Adrenal gland (tissue), 12 donors: ENCODE data around the gene CASP2. TPM values are rescaled to one million over a fixed set of nuclear protein-coding genes. Genes with fewer than 3 reads are reported as not detected.

ENCODE experiments used
- DNase-seq, 7 donors: peaks; one replicate each; pipeline ENCODE4 v3.0.0-alpha.2; 2019 to 2020
- H3K27ac ChIP-seq, 5 donors: fragments of 200-600 bp; sonication (generic) in 4 of 5; 1 replicate in 3 of 5; 2 replicates in 2 of 5; pipeline versions ENCODE4 v1.5.1 to v1.8.0; 2016 to 2020; ENCODE audit warnings: mild to moderate bottlenecking in 1 of 5
- H3K27me3 ChIP-seq: fragments of 200-600 bp; 2 replicates; pipeline ENCODE4 v1.8.0; 2021
- H3K36me3 ChIP-seq, 2 donors: fragments of 200-600 bp; replicated peaks in 1 of 2; 1 replicate in 1 of 2; 2 replicates in 1 of 2; pipeline versions ENCODE4 v1.5.1 to v1.8.0; 2018 to 2022
- H3K4me1 ChIP-seq, 2 donors: fragments of 200-600 bp; replicated peaks in 1 of 2; 1 replicate in 1 of 2; 2 replicates in 1 of 2; pipeline versions ENCODE4 v1.5.1 to v1.8.0; 2018 to 2021
- H3K4me3 ChIP-seq, 4 donors: fragments of 200-600 bp; sonication (generic) in 3 of 4; one replicate each; pipeline ENCODE4 v1.5.1; 2016 to 2018
- H3K9me3 ChIP-seq, 3 donors: fragments of 200-600 bp; sonication (generic) in 1 of 3; replicated peaks in 1 of 3; 1 replicate in 2 of 3; 2 replicates in 1 of 3; pipeline versions ENCODE4 v1.5.1 to v1.8.0; 2016 to 2021
- POLR2A ChIP-seq, 2 donors: fragments of 450-650 bp; IDR thresholded peaks; one replicate each; pipeline ENCODE4 v1.6.1; 2017; ENCODE audit warnings: antibody characterized with exemption in 2 of 2, mild to moderate bottlenecking in 2 of 2, moderate library complexity in 1 of 2
- WGBS, 4 donors: extraction: QIAGEN DNeasy Blood & Tissue Kit in 2 of 4; methylation state at CpG; one replicate each; pipeline versions ENCODE4 v1.1.5 to v1.1.7; 2013 to 2017; 5-methylcytosine and 5-hydroxymethylcytosine counted together
- intact Hi-C, 2 donors: fragments of 100-400 bp; cut with DNase I; formaldehyde crosslinking; loops; one replicate each; pipeline versions ENCODE4 v1.14.1 to v1.15.0; 2022 to 2023
- polyA plus RNA-seq, 3 donors: library from polyadenylated mRNA; stranded (reverse); fragments of 200-250 nt in 2 of 3; fragments of 350-450 nt in 1 of 3; fragmentation: Illumina TruSeq in 1 of 3; extraction: RNeasy Lipid Tissue Mini Kit (QIAGEN cat#74804) in 1 of 3; gene quantifications; one replicate each; pipeline ENCODE4 v1.2.3, GENCODE V29; 2013 to 2014
- small RNA-seq, 2 donors: library from RNA; depleted of rRNA; stranded (forward); fragments of <200 nt; gene quantifications; one replicate each; pipeline ENCODE3, GENCODE V24; 2016
- total RNA-seq, 9 donors: library from RNA; depleted of rRNA in 4 of 9; stranded (reverse); fragments of >200 nt in 4 of 9; fragments of 120-200 nt in 1 of 9; fragmentation: NEBNext Ultra II Directional in 1 of 9; extraction: Animal tissue kit (Norgen Biotek cat#: 25700) in 1 of 9; gene quantifications; one replicate each; pipeline versions ENCODE4 v1.1.0 to v1.2.4, GENCODE V29; 2013 to 2023
- TF ChIP-seq, protein P1 (sequence below), 6 experiments: fragments of 450-650 bp in 4 of 6; fragments of 200-600 bp in 2 of 6; sonication (generic) in 1 of 6; IDR thresholded peaks; 1 replicate in 5 of 6; 2 replicates in 1 of 6; pipeline versions ENCODE4 v1.5.1 to v1.8.0; 2016 to 2021; ENCODE audit warnings: antibody characterized with exemption in 6 of 6, mild to moderate bottlenecking in 2 of 6, moderate library complexity in 1 of 6
- donor health status: healthy with polysubstance abuse.
- donor health status: Bipolar disorder and iron deficiency.
- donor health status: DM: yes; HTN: yes; CAD: no.
- donor health status: DM: no; HTN: no; CAD: no.
- donor health status: DM: no; HTN: no; CAD: no.
- donor health status: DM: yes; HTN: yes; CAD: no.

CASP2 gene
- total and polyA plus RNA-seq, 12 donors, result 4.6 to 25.4 (median 13.1) TPM

DNA sequence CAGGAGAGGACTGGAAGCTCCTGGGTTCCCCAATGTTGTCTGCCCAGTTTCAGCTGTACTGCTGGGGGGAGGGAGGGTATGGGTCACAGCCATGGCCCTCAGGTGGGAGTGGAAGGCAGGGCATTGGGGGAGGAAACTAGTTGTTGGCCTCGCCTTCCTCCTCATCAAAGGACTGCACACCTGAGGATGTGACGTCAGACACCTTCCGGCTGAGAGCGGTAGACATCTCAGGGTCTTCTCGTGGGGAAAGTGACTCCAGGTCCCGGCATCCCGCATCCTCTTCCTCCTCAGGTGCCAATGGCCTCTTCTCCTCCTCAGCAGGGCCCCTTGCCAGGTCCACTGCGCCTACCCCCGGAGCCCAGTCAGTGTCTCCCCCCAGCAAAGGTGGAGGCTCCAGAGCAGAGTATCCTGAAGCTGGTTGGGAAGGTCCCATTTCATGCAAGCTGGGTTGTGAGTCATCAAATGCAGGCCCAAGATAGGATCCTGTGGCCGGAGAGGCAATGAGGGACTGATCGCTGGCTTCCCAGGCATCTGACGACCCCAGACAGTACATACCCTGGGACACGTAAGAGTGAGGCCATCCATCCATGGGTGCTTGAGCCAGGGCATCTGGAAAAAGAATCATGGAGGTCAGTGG lies 68.4 kb downstream of the CASP2 start:
- WGBS, 4 donors, result 83 to 96% (median 91%) methylated on average over 7 to 13 of the region's 13 CpGs
- TF ChIP-seq, protein P1, sequence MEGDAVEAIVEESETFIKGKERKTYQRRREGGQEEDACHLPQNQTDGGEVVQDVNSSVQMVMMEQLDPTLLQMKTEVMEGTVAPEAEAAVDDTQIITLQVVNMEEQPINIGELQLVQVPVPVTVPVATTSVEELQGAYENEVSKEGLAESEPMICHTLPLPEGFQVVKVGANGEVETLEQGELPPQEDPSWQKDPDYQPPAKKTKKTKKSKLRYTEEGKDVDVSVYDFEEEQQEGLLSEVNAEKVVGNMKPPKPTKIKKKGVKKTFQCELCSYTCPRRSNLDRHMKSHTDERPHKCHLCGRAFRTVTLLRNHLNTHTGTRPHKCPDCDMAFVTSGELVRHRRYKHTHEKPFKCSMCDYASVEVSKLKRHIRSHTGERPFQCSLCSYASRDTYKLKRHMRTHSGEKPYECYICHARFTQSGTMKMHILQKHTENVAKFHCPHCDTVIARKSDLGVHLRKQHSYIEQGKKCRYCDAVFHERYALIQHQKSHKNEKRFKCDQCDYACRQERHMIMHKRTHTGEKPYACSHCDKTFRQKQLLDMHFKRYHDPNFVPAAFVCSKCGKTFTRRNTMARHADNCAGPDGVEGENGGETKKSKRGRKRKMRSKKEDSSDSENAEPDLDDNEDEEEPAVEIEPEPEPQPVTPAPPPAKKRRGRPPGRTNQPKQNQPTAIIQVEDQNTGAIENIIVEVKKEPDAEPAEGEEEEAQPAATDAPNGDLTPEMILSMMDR (IDR thresholded peaks at IDR 0.05), result no peak
- TF ChIP-seq POLR2A (IDR thresholded peaks at IDR 0.05), result no peak
- intact Hi-C loops, result no loop called here

More for the DNA sequence above, 68.4 kb downstream of the CASP2 start:
- Histone ChIP-seq H3K36me3 (no peaks in the 10 kb centered on the region), H3K27me3 (peaks cover 1% of the 10 kb centered on the region), H3K4me1 (peaks cover under 1% of the 10 kb centered on the region in 2 donors), H3K9me3 (no peaks in the 10 kb centered on the region), H3K4me3 (no peak overlapping the region), H3K27ac (no peak overlapping the region)
- no peak for DNase-seq

Small RNAs within 50 kb of the gene (small RNA-seq; reads per million reads assigned to genes)
- 0 reads per million in 2 donors for gene RN7SL481P
- gene RN7SL535P, result 0 reads per million in 2 donors

Other genes starting within 250 kb of the CASP2 start
- gene OR6V1, start 236.0 kb upstream of the CASP2 start, total RNA-seq, result not detected
- gene OR6V1, start 236.0 kb upstream of the CASP2 start, polyA plus RNA-seq, result not detected
- gene PIP, start 156.3 kb upstream of the CASP2 start, total RNA-seq, result not detected
- gene PIP, start 156.3 kb upstream of the CASP2 start, polyA plus RNA-seq, result not detected
- gene TAS2R39, start 104.9 kb upstream of the CASP2 start, total RNA-seq, result not detected
- not detected for gene TAS2R39, start 104.9 kb upstream of the CASP2 start, polyA plus RNA-seq
- gene TAS2R40, start 66.3 kb upstream of the CASP2 start, total RNA-seq, result not detected
- gene TAS2R40, start 66.3 kb upstream of the CASP2 start, polyA plus RNA-seq, result not detected
- 100 to 1,000 TPM; 155 to 333 (median 210) TPM for gene GSTK1, start 24.9 kb upstream of the CASP2 start, total RNA-seq
- gene GSTK1, start 24.9 kb upstream of the CASP2 start, polyA plus RNA-seq, result 100 to 1,000 TPM; 173 to 240 (median 229) TPM
- gene TMEM139, start 3.4 kb upstream of the CASP2 start, total RNA-seq, result 1 to 10 TPM in 7 of 9 donors, under 1 TPM in 2; 0.54 to 4.8 (median 2.4) TPM
- gene TMEM139, start 3.4 kb upstream of the CASP2 start, polyA plus RNA-seq, result 1 to 10 TPM; 1.9 to 7.5 (median 3.9) TPM
- under 1 TPM in 2 of 9 donors, not detected in 7; under 0.01 to 0.18 TPM for gene CLCN1, start 27.8 kb downstream of the CASP2 start, total RNA-seq
- under 1 TPM in 2 of 3 donors, not detected in 1; 0.07 to 0.32 TPM for gene CLCN1, start 27.8 kb downstream of the CASP2 start, polyA plus RNA-seq
- 1 to 10 TPM in 2 of 9 donors, under 1 TPM in 7; 0.10 to 1.7 (median 0.57) TPM for gene FAM131B, start 74.4 kb downstream of the CASP2 start, total RNA-seq
- under 1 TPM; 0.20 to 0.40 (median 0.29) TPM for gene FAM131B, start 74.4 kb downstream of the CASP2 start, polyA plus RNA-seq
- 100 to 1,000 TPM in 2 of 9 donors, 10 to 100 TPM in 6, 1 to 10 TPM in 1; 5.0 to 112 (median 76.9) TPM for gene ZYX, start 93.0 kb downstream of the CASP2 start, total RNA-seq
- gene ZYX, start 93.0 kb downstream of the CASP2 start, polyA plus RNA-seq, result 100 to 1,000 TPM in 2 of 3 donors, 10 to 100 TPM in 1; 34.8 to 152 (median 117) TPM
- gene EPHA1, start 120.5 kb downstream of the CASP2 start, total RNA-seq, result 1 to 10 TPM in 1 of 9 donors, under 1 TPM in 5, not detected in 3; 0.14 to 1.3 (median 0.51) TPM
- gene EPHA1, start 120.5 kb downstream of the CASP2 start, polyA plus RNA-seq, result 1 to 10 TPM in 1 of 3 donors, under 1 TPM in 2; 0.07 to 1.2 (median 0.40) TPM
- gene TAS2R60, start 155.1 kb downstream of the CASP2 start, total RNA-seq, result under 1 TPM in 1 of 9 donors, not detected in 8; 0.42 TPM
- not detected for gene TAS2R60, start 155.1 kb downstream of the CASP2 start, polyA plus RNA-seq
- under 1 TPM in 1 of 9 donors, not detected in 8; 0.28 TPM for gene TAS2R41, start 189.5 kb downstream of the CASP2 start, total RNA-seq
- gene TAS2R41, start 189.5 kb downstream of the CASP2 start, polyA plus RNA-seq, result not detected